GM18951 (cell line): ENCODE measurements around the gene OR14K1.
"Not testable (repeated sequence)": the region's sequence is repeated elsewhere in the genome, so short reads cannot be mapped to it uniquely, and the experiment has no call there.

Experiments used
- POLR2A ChIP-seq: IDR thresholded peaks from 4 replicates; pipeline ENCODE4 v1.6.1; 2011; ENCODE audit warnings: mild to moderate bottlenecking; ENCODE audit not compliant: insufficient read length, insufficient read depth; ENCODE audit errors: extremely low read depth
- in situ Hi-C: fragments of 300-500 bp; cut with MboI; formaldehyde crosslinking; loops from one replicate; pipeline ENCODE4 v1.12.0; 2022; ENCODE audit warnings: low sequenced_read_pairs, mixed read lengths, inconsistent platforms; ENCODE audit not compliant: unreplicated experiment

OR14K1 gene, protein sequence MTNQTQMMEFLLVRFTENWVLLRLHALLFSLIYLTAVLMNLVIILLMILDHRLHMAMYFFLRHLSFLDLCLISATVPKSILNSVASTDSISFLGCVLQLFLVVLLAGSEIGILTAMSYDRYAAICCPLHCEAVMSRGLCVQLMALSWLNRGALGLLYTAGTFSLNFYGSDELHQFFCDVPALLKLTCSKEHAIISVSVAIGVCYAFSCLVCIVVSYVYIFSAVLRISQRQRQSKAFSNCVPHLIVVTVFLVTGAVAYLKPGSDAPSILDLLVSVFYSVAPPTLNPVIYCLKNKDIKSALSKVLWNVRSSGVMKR

DNA sequence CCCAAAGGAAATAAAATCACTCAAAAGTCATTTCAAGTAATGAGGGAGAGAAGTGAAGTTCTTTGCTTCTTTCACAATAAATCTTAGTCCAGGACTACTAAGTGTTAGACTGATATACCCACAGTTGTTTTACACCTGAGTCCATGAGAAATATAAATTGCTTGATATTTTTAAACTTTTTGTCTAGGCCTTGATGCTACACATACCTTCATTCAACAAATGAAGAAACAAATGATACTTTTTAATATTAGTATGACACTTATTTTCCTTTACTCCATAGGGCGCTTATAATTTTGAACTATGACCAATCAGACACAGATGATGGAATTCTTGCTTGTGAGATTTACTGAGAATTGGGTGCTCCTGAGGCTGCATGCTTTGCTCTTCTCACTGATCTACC, at the start of gene OR14K1:
Gene OR14K1, plus strand, starts transcription at position 301 of the 400 bp plus-strand sequence. Its CDS starts 0 bp downstream, at position 301.
- in situ Hi-C loops, result no loop called here

GRCh38 chr1:247701338-247701737, 37.1 kb upstream of the OR14K1 start:
- in situ Hi-C loops, result no loop called here
- no peak for TF ChIP-seq POLR2A

More for the DNA sequence above, at the start of gene OR14K1:
- TF ChIP-seq POLR2A, result no peak

DNA sequence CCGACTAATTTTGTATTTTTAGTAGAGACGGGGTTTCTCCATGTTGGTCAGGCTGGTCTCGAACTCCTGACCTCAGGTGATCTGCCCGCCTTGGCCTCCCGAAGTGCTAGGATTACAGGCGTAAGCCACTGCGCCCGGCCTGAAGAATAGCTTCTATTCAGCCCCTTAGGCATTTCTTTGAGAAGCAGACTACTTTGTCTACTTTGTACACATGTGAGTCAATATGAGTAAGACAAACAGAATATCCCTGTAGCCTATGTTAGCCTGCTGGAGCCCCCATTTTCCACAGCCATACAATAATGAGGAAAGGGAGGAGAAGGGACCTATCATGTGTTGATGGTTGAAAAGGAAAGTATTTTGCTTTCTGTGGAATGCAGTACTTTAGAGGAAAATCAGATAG, 27.7 kb upstream of the OR14K1 start:
- in situ Hi-C loops, result not testable (repeated sequence)

GRCh38 chr1:247713753-247714152, 24.7 kb upstream of the OR14K1 start:
- in situ Hi-C loops, result no loop called here
- no peak for TF ChIP-seq POLR2A

DNA sequence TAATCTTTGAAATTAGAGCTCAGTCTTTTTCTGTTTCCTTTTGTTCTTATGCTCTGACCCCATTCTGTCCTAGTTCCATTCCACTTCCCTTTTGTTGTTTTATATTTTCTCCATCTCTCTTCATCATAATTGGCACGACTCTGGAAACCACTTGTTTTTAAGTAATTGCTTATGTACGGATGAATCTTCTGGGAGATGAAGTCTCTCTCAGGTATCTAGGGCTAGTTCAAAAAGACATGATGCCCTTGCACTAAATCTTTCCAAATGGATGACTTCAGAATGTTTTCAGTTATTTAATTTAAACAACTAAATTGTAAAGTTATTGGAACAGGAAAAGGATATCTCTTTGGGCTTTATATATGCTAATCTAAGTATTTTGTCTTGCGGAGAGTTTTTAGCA, 21.9 kb upstream of the OR14K1 start, which contains the start of gene OR6F1:
Gene OR6F1, minus strand, starts transcription at position 101 of the 400 bp plus-strand sequence. CDS start 3,891 bp downstream, outside the sequence.
- in situ Hi-C loops, result no loop called here
- no peak for TF ChIP-seq POLR2A

DNA sequence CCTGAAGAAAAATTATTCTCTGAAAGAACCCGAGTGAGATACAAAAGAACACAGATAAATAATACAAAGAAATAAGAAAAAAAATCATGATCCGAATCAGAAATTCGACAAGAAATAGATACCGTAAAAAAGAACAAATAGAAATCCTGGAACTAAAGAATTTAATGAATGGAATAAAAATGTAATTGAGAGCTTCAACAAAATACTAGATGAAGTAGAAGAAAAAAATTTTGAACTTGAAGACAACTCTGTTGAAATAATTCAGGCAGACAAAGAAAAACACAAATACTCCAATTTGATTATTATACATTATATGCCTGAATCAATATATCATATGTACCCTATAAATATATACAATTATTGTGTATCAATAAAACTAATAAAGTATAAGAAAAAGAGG, 17.2 kb upstream of the OR14K1 start:
- in situ Hi-C loops, result no loop called here
- no peak for TF ChIP-seq POLR2A

DNA sequence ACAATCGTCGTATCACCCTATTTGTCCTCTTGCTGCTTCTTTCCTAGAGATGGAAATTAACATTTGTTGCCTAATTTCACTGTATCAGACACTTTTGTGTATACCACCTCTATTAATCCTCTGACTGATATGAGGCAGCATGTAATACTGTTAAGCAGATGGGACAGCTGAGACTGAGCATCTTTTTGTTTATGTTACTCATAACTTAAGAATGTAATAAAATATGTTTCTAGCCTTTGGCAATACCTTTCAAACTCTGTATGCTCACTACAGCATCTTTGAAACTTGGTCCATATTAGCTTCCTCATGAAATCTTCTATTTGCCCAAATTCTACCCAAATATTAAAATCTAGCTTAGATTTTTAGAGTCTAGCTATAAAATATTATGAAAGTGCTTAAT, 2.3 kb downstream of the OR14K1 start:
- in situ Hi-C loops, result no loop called here
- no peak for TF ChIP-seq POLR2A

DNA sequence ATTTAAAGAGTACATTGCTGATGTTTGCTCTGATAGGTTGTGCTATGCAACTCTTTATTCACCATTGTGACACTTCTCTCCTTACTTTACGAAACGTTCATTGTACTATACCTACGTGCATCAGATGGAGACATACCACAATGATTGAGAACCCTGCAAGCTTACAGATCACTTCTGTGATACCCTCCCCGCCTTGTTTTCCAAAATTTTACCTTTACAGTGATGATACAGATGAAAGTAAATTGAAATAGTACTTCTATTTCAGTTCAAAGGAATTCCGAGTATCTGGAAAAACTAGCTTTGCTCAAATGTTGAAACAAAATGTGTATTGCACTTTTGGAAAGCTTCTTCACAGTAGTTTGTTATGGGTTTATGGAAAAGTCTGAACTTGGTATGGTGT, 3.3 kb downstream of the OR14K1 start:
- in situ Hi-C loops, result no loop called here

GRCh38 chr1:247742215-247742760, 3.9 kb downstream of the OR14K1 start:
- in situ Hi-C loops, result not testable (repeated sequence)

More for the DNA sequence above, 3.3 kb downstream of the OR14K1 start:
- no peak for TF ChIP-seq POLR2A

GRCh38 chr1:247746391-247746935, 8.0 kb downstream of the OR14K1 start:
- in situ Hi-C loops, result no loop called here
- no peak for TF ChIP-seq POLR2A

GRCh38 chr1:247747616-247748015, 9.2 kb downstream of the OR14K1 start:
- no peak for TF ChIP-seq POLR2A
- in situ Hi-C loops, result no loop called here

- no peak for TF ChIP-seq POLR2A
- in situ Hi-C loops, result no loop called here
Observed at GRCh38 chr1:247748041-247748440, 9.6 kb downstream of the OR14K1 start, which contains the start of gene OR14A2. TSS of gene OR14A2 (minus strand) at chr1:247748141.

DNA sequence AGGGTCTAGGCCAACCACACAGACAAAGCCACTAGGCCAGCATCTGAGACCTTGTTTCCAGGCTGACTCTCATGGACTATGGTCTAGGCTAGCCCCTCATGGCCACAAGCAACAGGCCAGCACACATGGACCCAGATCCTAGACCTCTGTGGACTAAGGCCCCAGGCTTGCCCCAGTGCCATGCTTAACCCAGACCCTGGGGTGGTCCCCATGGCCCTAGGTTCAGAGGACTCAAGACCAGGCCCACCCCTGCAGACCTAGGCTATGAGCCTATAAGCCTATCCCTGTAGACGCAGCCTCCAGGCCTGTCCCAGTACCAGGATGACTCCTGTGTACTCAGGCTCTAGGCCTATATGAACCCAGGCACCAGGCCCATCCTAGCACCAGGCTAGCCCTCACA, 11.5 kb downstream of the OR14K1 start:
- in situ Hi-C loops, result no loop called here
- no peak for TF ChIP-seq POLR2A

DNA sequence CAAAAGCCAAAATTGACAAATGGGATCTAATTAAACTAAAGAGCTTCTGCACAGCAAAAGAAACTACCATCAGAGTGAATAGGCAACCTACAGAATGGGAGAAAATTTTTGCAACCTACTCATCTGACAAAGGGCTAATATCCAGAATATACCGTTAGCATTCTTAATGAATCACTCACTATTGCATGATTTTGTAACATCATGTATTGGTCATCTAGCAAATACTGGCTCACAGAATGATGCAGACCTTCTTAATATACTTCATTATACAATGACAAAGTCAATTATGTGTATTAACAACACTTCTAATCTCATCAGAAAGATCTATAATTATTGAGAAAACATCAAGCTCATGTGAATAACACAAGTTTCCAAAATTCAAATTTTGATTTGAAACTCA, 15.9 kb downstream of the OR14K1 start:
- in situ Hi-C loops, result not testable (repeated sequence)

DNA sequence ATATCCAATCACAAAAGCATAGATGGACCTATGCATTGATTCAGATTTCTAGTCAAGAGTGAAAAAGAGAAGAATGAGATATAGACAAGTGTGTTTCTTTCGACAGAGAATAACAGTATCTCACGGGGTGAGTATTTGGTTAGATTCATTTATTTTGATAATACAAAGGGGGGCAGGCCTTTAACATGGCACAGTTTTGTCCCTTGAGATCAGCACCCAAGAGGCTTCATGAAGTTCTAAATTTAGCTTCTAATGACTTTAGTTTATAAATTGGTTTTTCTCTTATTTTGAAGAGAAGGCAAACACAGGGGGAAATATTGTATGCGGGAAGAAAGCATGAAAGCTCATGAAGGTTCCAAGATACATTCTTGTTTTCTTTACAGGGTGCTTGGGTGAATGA, 22.0 kb downstream of the OR14K1 start, which contains the start of gene OR1C1:
Gene OR1C1, minus strand, starts transcription at position 101 of the 400 bp plus-strand sequence. CDS start 2,150 bp downstream, outside the sequence.
- in situ Hi-C loops, result no loop called here
- TF ChIP-seq POLR2A, result no peak
